T47D (cell line): ENCODE measurements around the gene KLHL26.

Experiments
- DNase-seq, 2 experiments: peaks; one replicate each; pipeline versions ENCODE4 v3.0.0 to v3.0.0-alpha.2; 2011 to 2012; ENCODE audit warnings: low read depth in 1 of 2, low spot score in 1 of 2
- JUND ChIP-seq: IDR thresholded peaks from 2 replicates; pipeline ENCODE4 v1.6.1; 2012; ENCODE audit warnings: low read depth
- in situ Hi-C: cut with HindIII; loops from 2 replicates; pipeline ENCODE4 v1.10.0; 2016; ENCODE audit warnings: low sequenced_read_pairs, low pct_unique_long_range_greater_than_20kb

KLHL26 gene

GRCh38 chr19:18659281-18660050 lies 22.6 kb downstream of the KLHL26 start:
- in situ Hi-C loops, result no loop called here
- no peak for DNase-seq
- TF ChIP-seq JUND, result no peak

DNA sequence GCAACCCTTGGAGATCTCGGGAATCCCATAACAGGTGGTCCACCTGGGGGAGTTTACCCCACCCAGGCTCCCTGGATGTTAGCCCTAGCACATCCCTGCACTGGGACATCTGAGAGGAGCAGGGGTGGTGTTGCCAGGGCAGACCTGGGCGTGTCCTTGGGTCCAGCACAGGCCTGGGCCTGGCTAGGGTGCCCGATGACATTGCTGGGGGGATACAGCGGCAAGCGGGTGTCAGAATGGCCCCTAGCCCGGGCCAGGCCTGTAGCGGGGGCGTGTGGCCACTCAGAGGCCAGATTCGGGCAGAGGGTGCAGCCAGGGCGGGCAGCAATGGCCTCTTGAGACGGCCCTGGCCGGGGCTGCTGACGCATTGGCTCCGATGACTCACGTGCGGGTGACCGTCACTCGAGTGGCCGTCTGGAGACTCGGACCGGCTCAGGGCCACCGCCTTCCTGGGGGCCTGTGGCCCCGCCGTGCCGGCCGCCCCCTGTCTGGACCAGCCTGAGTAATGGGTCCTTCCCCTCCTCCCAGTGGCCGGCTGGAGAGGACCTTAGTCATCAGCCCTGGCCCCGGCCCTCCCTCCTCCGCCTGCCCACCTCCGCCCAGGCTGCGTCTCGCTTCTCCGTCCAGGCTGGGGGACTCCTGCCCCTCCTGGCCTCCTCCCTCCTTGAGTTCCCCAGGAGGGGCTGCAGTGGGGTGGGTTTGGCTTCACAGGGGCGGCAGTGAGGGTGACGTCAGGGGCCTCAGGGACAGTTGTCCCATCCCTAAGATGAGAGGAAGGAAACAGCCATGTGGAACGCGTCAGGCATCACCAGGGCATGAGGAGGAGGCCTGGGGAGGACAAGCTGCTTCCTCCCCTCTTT lies 23.5 kb downstream of the KLHL26 start:
- no peak for DNase-seq
- TF ChIP-seq JUND, result no peak
- in situ Hi-C loops, result no loop called here

DNA sequence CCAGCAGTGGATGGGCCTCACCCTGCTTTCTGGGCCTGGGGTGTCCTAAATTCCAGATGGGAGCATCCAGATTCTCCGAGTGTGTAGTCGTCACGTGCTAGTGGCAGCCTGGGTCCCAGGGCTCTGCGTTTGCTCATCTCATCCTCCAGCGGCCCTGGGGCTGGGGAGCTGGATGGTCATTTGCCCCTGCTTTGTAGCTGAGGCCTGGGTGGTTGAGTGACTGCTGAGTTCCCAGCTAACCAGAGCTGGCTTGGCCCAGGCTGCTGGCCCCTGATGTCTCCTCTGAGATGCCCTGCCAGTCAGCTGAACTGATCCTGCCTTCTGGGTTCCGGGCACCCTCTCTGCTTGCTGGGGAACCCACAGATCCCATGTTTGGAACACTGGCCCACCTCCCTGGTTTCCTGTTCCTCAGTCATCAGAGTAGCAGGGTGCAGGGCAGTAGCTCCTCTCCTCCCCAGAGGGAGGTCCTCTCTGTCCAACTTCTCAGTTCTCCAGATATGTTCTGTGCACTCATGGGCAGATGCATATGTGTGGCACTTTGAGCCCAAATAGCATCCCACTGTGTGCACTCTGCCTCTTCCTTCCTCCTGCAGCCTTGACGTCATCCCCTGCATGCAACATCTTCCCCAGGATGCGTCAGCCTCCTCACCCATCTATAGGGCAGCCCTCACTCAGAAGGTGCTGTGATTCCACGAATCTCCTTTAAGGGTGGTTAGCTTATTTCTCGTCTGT lies 24.3 kb downstream of the KLHL26 start:
- no peak for DNase-seq
- in situ Hi-C loops, result no loop called here

DNA sequence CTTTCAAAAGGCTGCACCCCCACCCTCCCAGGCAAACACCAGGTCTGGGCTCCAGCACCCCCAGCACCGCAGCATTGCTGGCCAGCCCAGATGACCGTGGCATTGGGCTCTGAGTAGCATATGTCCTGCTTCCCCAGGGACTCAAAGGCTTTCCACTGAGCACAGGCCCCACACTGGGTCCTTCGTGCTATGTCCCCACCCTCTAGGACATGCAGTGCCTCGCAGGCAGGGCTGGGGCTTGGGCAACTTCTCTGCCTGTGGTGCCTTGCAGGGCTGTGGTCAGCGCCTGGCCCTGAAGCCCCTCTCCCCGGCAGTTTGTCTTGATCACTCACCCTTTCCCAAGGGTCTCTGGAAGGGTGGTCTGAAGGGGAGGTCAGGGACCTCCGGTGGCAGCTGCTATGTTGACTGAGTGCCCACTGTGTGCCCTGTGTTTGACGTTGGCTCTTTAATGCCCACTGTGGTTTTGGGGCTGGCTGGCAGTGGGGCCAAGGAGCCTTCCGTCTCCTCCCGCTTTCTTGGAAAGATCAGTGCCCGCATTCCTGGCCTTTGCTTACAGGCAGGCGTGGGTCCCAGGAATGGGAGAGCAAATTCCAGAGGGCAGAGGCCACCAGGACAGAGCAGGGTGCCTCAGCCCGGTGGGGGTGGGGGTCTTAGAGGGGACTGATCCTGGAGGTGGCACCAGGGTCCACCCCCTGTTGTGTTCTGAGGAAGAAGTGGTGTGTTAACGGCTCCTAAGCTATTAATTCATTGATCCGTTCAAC lies 26.3 kb downstream of the KLHL26 start:
- DNase-seq, result no peak
- no peak for TF ChIP-seq JUND
- in situ Hi-C loops, result no loop called here

More for the DNA sequence above, 24.3 kb downstream of the KLHL26 start:
- TF ChIP-seq JUND, result no peak

GRCh38 chr19:18663940-18664530 lies 27.2 kb downstream of the KLHL26 start:
- in situ Hi-C loops, result no loop called here
- TF ChIP-seq JUND, result no peak
- no peak for DNase-seq

DNA sequence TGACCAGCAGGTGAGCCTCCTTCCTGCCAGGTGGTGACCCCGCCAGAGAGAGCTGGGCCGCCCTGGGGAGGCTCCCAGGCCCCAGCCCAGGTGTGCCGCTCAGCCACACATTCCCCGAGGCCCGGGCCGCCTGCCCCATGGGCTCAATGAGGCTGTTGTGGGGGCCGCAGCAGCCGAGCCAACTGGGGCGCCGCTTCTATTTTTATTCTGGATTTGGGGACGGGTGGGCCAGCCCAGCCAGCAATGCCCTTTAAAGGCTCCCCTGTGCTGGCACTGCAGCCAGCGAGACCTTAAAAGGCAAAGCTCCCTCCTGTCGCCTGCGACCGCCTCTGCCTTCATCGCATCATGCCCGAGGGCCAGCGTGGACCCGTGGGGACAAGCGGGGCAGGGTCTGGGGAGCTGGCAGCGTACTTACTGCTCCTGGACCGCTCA lies 29.0 kb downstream of the KLHL26 start:
- in situ Hi-C loops, result no loop called here
- DNase-seq, result no peak
- TF ChIP-seq JUND, result no peak

DNA sequence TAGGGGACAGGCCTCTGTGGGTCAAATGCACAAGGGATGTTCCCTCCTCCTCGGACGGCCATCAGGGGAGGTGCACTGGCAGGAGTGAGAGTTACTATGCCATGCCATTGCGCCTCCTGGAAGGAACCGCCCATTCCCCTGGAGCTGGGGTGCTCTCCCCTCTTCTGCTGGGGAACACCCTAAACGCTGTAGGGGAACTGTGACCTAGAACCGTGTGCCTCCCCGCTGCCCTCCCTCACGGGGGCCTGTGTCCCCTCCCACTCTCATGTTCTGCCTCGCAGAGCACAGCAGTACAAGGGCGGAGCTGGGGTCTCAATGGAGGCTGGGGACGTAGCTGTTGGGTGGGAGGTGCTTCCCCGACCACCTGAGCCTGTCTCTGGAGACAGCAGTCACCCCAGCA lies 29.5 kb downstream of the KLHL26 start:
- in situ Hi-C loops, result no loop called here
- DNase-seq, result no peak
- TF ChIP-seq JUND, result no peak

DNA sequence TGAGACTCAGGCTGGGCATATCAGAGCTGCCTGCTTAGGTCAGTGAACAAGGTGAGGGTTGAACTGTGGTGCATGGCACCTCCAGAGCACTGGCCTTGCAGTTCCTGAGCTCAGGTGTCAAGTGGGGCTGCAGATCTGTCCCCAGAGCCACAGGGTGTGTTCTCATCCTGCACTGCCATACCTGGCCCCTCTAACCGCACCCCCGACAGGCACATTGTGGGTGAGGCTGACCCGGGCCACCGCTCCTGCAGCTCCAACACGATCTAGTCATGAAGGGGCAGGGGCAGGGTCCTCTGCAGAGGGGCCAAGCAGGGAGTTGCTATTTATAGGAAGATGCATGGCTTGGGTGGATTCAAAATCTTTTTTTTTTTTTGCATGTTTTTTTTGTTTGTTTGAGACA lies 30.0 kb downstream of the KLHL26 start:
- DNase-seq, result no peak
- no peak for TF ChIP-seq JUND
- in situ Hi-C loops, result no loop called here

DNA sequence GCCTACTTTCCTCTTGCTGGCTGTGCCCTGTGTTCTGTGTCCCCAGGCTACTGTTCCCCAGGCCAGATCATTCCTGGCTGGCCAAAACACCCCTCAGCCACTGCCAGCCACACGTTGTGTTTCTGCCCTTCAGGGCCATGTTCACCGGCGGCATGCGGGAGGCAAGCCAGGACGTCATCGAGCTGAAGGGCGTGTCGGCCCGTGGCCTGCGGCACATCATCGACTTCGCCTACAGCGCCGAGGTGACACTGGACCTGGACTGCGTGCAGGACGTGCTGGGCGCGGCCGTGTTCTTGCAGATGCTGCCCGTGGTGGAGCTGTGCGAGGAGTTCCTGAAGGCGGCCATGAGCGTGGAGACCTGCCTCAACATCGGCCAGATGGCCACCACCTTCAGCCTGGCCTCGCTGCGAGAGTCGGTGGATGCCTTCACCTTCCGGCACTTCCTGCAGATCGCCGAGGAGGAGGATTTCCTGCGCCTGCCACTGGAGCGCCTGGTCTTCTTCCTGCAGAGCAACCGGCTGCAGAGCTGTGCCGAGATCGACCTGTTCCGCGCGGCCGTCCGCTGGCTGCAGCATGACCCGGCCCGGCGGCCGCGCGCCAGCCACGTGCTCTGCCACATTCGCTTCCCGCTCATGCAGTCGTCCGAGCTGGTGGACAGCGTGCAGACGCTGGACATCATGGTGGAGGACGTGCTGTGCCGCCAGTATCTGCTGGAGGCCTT lies 30.9 kb downstream of the KLHL26 start:
- no peak for TF ChIP-seq JUND
- in situ Hi-C loops, result no loop called here
- DNase-seq, result no peak

DNA sequence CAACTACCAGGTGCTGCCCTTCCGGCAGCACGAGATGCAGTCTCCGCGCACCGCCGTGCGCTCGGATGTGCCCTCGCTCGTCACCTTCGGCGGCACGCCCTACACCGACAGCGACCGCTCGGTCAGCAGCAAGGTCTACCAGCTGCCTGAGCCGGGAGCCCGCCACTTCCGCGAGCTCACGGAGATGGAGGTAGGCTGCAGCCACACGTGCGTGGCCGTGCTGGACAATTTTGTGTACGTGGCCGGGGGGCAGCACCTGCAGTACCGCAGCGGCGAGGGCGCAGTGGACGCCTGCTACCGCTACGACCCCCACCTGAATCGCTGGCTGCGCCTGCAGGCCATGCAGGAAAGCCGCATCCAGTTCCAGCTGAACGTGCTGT lies 31.4 kb downstream of the KLHL26 start:
- DNase-seq, result no peak
- in situ Hi-C loops, result no loop called here
- TF ChIP-seq JUND, result no peak
